Measurements from ENCODE around the gene GLCCI1.

DNA sequence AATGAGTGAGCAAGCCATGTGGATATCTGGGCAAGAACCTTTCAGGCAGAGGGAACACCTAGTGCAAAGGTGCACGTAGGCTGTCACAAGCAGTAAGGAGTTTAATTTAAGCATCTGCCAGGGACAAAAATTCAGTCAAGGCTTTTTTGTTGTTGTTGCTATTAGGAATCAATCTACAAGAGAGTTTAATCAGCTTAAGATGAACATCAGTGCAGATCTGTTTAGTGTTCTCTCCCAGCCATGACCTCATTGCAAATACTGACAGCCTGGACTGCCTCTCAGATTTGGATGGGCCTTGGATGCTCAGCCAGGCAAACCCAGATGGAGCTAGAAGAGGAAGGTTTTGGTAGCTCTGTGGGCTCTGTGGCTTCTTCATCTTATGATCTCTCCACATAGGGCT is 3.3 kb upstream of the GLCCI1 start:
- TF ChIP-seq, protein P1, sequence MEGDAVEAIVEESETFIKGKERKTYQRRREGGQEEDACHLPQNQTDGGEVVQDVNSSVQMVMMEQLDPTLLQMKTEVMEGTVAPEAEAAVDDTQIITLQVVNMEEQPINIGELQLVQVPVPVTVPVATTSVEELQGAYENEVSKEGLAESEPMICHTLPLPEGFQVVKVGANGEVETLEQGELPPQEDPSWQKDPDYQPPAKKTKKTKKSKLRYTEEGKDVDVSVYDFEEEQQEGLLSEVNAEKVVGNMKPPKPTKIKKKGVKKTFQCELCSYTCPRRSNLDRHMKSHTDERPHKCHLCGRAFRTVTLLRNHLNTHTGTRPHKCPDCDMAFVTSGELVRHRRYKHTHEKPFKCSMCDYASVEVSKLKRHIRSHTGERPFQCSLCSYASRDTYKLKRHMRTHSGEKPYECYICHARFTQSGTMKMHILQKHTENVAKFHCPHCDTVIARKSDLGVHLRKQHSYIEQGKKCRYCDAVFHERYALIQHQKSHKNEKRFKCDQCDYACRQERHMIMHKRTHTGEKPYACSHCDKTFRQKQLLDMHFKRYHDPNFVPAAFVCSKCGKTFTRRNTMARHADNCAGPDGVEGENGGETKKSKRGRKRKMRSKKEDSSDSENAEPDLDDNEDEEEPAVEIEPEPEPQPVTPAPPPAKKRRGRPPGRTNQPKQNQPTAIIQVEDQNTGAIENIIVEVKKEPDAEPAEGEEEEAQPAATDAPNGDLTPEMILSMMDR (IDR thresholded peaks at IDR 0.05; ENCODE audit: low read length) = no peak
- TF ChIP-seq EZH2 (IDR thresholded peaks at IDR 0.05; ENCODE audit: borderline replicate concordance, low read length) = no peak

Data from OCI-LY1 (cell line).